Activated CD4-positive, CD25-positive, alpha-beta regulatory T cell treated with anti-CD3 and anti-CD28 coated beads, Interleukin-2, amount 50 U/mL, for 24 hours (primary cell): Measurements from ENCODE around the gene APOL5.
A peak's percentile ranks its signal among the peaks of the same experiment; 100 is the strongest.
"Not testable (repeated sequence)": the region's sequence is repeated elsewhere in the genome, so short reads cannot be mapped to it uniquely, and the experiment has no call there.

Experiments used
- ATAC-seq, 2 donors: fragments of 150-1000 bp; cut with Tn5 transposase; one replicate each; pipeline ENCODE4 v1.10.0; 2021; ENCODE audit warnings: mild to moderate bottlenecking in 1 of 2, moderate library complexity in 1 of 2

APOL5 gene

GRCh38 chr22:35717572-35717971, at the start of gene APOL5:
APOL5 (plus strand) TSS chr22:35717872; CDS start chr22:35717872, 0 bp downstream.
- ATAC-seq: no peak

- no peak for ATAC-seq
Observed at GRCh38 chr22:35674335-35674734, 43.3 kb upstream of the APOL5 start.

- not testable (repeated sequence) for ATAC-seq
Observed at GRCh38 chr22:35676065-35676464, 41.6 kb upstream of the APOL5 start.

GRCh38 chr22:35677460-35678187, 40.0 kb upstream of the APOL5 start:
- no peak for ATAC-seq

- ATAC-seq: peak; percentile 60 to 67
Observed at GRCh38 chr22:35678836-35679235, 38.8 kb upstream of the APOL5 start.

- ATAC-seq: peak; percentile 93
Observed at GRCh38 chr22:35679492-35679891, 38.2 kb upstream of the APOL5 start.

- ATAC-seq: no peak
Observed at GRCh38 chr22:35681454-35682052, 36.1 kb upstream of the APOL5 start.

GRCh38 chr22:35683560-35683959, 34.1 kb upstream of the APOL5 start:
- ATAC-seq: no peak

- no peak for ATAC-seq
Observed at GRCh38 chr22:35684270-35684700, 33.4 kb upstream of the APOL5 start.

- ATAC-seq: no peak
Observed at GRCh38 chr22:35684732-35685131, 32.9 kb upstream of the APOL5 start.

- ATAC-seq: no peak
Observed at GRCh38 chr22:35685731-35686130, 31.9 kb upstream of the APOL5 start.

- no peak for ATAC-seq
Observed at GRCh38 chr22:35686298-35686697, 31.4 kb upstream of the APOL5 start.

- ATAC-seq: no peak
Observed at GRCh38 chr22:35687461-35687860, 30.2 kb upstream of the APOL5 start.

- ATAC-seq: no peak
Observed at GRCh38 chr22:35688913-35689675, 28.6 kb upstream of the APOL5 start.

GRCh38 chr22:35690001-35690400, 27.7 kb upstream of the APOL5 start:
- ATAC-seq: no peak

GRCh38 chr22:35695202-35695601, 22.5 kb upstream of the APOL5 start:
- ATAC-seq: no peak

- ATAC-seq: no peak
Observed at GRCh38 chr22:35697142-35697541, 20.5 kb upstream of the APOL5 start.

GRCh38 chr22:35699852-35700251, 17.8 kb upstream of the APOL5 start:
- not testable (repeated sequence) for ATAC-seq

- no peak for ATAC-seq
Observed at GRCh38 chr22:35703861-35704584, 13.6 kb upstream of the APOL5 start.

GRCh38 chr22:35705141-35705540, 12.5 kb upstream of the APOL5 start:
- no peak for ATAC-seq

- ATAC-seq: no peak
Observed at GRCh38 chr22:35708453-35708852, 9.2 kb upstream of the APOL5 start.

GRCh38 chr22:35708917-35709316, 8.8 kb upstream of the APOL5 start:
- ATAC-seq: no peak

- no peak for ATAC-seq
Observed at GRCh38 chr22:35711336-35711735, 6.3 kb upstream of the APOL5 start.
